Gastrocnemius medialis (tissue), 4 donors: Measurements from ENCODE around the gene PCDHGA10. TPM values are rescaled to one million over a fixed set of nuclear protein-coding genes. Genes with fewer than 3 reads are reported as not detected.

ENCODE experiments used
- ATAC-seq, 2 donors: fragments of 150-250 bp; one replicate each; pipeline ENCODE4 v1.9.1; 2016
- DNase-seq, 2 donors: peaks; one replicate each; pipeline ENCODE4 v3.0.0-alpha.2; 2019
- H3K27ac ChIP-seq, 4 donors: fragments of 200-600 bp; sonication (generic); 1 replicate in 1 of 4; 2 replicates in 3 of 4; pipeline ENCODE4 v1.5.1; 2016 to 2018; ENCODE audit warnings: mild to moderate bottlenecking in 2 of 4, moderate library complexity in 1 of 4
- H3K27me3 ChIP-seq, 3 donors: fragments of 200-600 bp; sonication (generic) in 2 of 3; 1 replicate in 1 of 3; 2 replicates in 2 of 3; pipeline versions ENCODE4 v1.5.1 to v1.6.0; 2016 to 2019; ENCODE audit warnings: mild to moderate bottlenecking in 1 of 3, moderate library complexity in 1 of 3
- H3K36me3 ChIP-seq, 2 donors: fragments of 200-600 bp; sonication (generic) in 1 of 2; one replicate each; pipeline ENCODE4 v1.5.1; 2017 to 2018
- H3K4me1 ChIP-seq, 2 donors: fragments of 200-600 bp; sonication (generic) in 1 of 2; one replicate each; pipeline ENCODE4 v1.5.1; 2016 to 2017; ENCODE audit warnings: mild to moderate bottlenecking in 2 of 2
- H3K4me3 ChIP-seq, 4 donors: fragments of 200-600 bp; sonication (generic) in 3 of 4; 1 replicate in 1 of 4; 2 replicates in 3 of 4; pipeline ENCODE4 v1.5.1; 2016 to 2019; ENCODE audit warnings: mild to moderate bottlenecking in 2 of 4
- H3K9me3 ChIP-seq, 3 donors: fragments of 200-600 bp; sonication (generic) in 2 of 3; 1 replicate in 1 of 3; 2 replicates in 2 of 3; pipeline ENCODE4 v1.5.1; 2016 to 2019
- CTCF ChIP-seq, 5 experiments: fragments of 450-650 bp in 3 of 5; fragments of 200-600 bp in 2 of 5; sonication (generic) in 2 of 5; IDR thresholded peaks in 4 of 5; conservative IDR thresholded peaks in 1 of 5; 1 replicate in 4 of 5; 2 replicates in 1 of 5; pipeline ENCODE4 v1.5.1; 2016 to 2019; ENCODE audit warnings: antibody characterized with exemption in 5 of 5, mild to moderate bottlenecking in 3 of 5, moderate library complexity in 3 of 5
- POLR2A ChIP-seq, 2 donors: fragments of 450-650 bp; IDR thresholded peaks; one replicate each; pipeline ENCODE4 v1.6.1; 2017; ENCODE audit warnings: antibody characterized with exemption in 2 of 2, mild to moderate bottlenecking in 2 of 2, moderate library complexity in 2 of 2
- in situ Hi-C, 4 donors: fragments of 200-750 bp; cut with MboI; loops; one replicate each; pipeline versions ENCODE4 v1.15.0 to v1.8.0; 2017; ENCODE audit warnings: low sequenced_read_pairs in 4 of 4
- intact Hi-C: fragments of 100-400 bp; cut with DNase I; formaldehyde crosslinking; loops from one replicate; pipeline ENCODE4 v1.15.1; 2023; ENCODE audit warnings: low total_unique reads
- total RNA-seq, 4 donors: library from RNA; depleted of rRNA; stranded (reverse); fragments of >200 nt; gene quantifications; one replicate each; pipeline versions ENCODE4 v1.1.0 to v1.2.3, GENCODE V29; 2016

Gene PCDHGA10
- 1 to 10 TPM in 3 of 4 donors, under 1 TPM in 1; 0.80 to 2.4 (median 1.2) TPM for total RNA-seq

GRCh38 chr5:141412854-141413539, at the start of gene PCDHGA10:
TSS of gene PCDHGA10 (plus strand) at chr5:141412987. CDS start at chr5:141413176, 189 bp downstream.
- ATAC-seq (peak; percentile 63 to 64), DNase-seq (peak in 1 of 2 donors; percentile 55)
- Histone ChIP-seq H3K36me3 (no peaks in the 10 kb centered on the region), H3K9me3 (peaks cover 0 to 8% (median 0%) of the 10 kb centered on the region in 3 donors), H3K27me3 (no peaks in the 10 kb centered on the region), H3K4me3 (peak within 1 kb of the TSS; percentile 35 to 50 (median 46)), H3K4me1 (peaks cover 0 to 15% of the 10 kb centered on the region in 2 donors), H3K27ac (peak within 1 kb of the TSS; percentile 24 to 61 (median 41))
- in situ Hi-C loops (no loop called here), intact Hi-C loops (loop anchor here (5.0 kb wide), 1 partner anchor 41 kb away; the partner anchor contains the start of genes PCDHGA6 and PCDHGB3)
- TF ChIP-seq CTCF (IDR thresholded peaks at IDR 0.05 in 4 of 5, conservative IDR thresholded peaks at IDR 0.05 in 1 of 5) = peak; percentile 40 to 71 (median 57)
- no peak for TF ChIP-seq POLR2A (IDR thresholded peaks at IDR 0.05)

- Histone ChIP-seq H3K4me1 (peaks cover 4 to 5% of the 10 kb centered on the region in 2 donors), H3K27ac (no peak within 1 kb of the TSS), H3K4me3 (peak within 1 kb of the TSS; percentile 1 to 47 (median 16)), H3K27me3 (peaks cover 0 to 53% (median 39%) of the 10 kb centered on the region in 3 donors), H3K36me3 (no peaks in the 10 kb centered on the region), H3K9me3 (peaks cover 0 to 28% (median 6%) of the 10 kb centered on the region in 3 donors)
- in situ Hi-C loops (no loop called here), intact Hi-C loops (no loop called here)
- no peak for DNase-seq
- ATAC-seq = peak in 1 of 2 donors; percentile 19
- TF ChIP-seq CTCF (IDR thresholded peaks at IDR 0.05 in 4 of 5, conservative IDR thresholded peaks at IDR 0.05 in 1 of 5) = peak in 1 of 5 experiments; percentile 21
- TF ChIP-seq POLR2A (IDR thresholded peaks at IDR 0.05) = no peak
Measured at GRCh38 chr5:141363952-141364660, 48.7 kb upstream of the PCDHGA10 start, which contains the start of gene PCDHGA5. TSS of gene PCDHGA5 (plus strand) at chr5:141364162. CDS start at chr5:141364331, 169 bp downstream.

GRCh38 chr5:141366016-141366896, 46.5 kb upstream of the PCDHGA10 start:
- DNase-seq (no peak), ATAC-seq (no peak)
- in situ Hi-C loops = no loop called here
- TF ChIP-seq CTCF (IDR thresholded peaks at IDR 0.05 in 4 of 5, conservative IDR thresholded peaks at IDR 0.05 in 1 of 5) (no peak), POLR2A (IDR thresholded peaks at IDR 0.05) (no peak)
- H3K27ac ChIP-seq = no peak overlapping the region
- H3K27me3 ChIP-seq = peaks cover 0 to 48% (median 32%) of the 10 kb centered on the region in 3 donors
- H3K36me3 ChIP-seq = no peaks in the 10 kb centered on the region
- peaks cover 5 to 8% of the 10 kb centered on the region in 2 donors for H3K4me1 ChIP-seq
- peaks cover 0 to 19% (median 5%) of the 10 kb centered on the region in 3 donors for H3K9me3 ChIP-seq
- peak overlapping the region in 1 of 4 donors; percentile 12 for H3K4me3 ChIP-seq
- intact Hi-C loops = no loop called here
